Endothelial cell of umbilical vein (primary cell): ENCODE data around the gene KRTAP10-6. TPM values are rescaled to one million over a fixed set of nuclear protein-coding genes. Genes with fewer than 3 reads are reported as not detected.
"Not testable (repeated sequence)": the region's sequence is repeated elsewhere in the genome, so short reads cannot be mapped to it uniquely, and the experiment has no call there.

Experiments used
- BruUV-seq: library from RNA; stranded (reverse); fragments of 400-500 nt; replicated peaks from 2 replicates; lab custom pipeline; 2021; lab: Mats Ljungman, UMichigan
- CTCF ChIA-PET: fragments of 300-600, 350-600 bp; sonication (Branson Sonifier 250); formaldehyde crosslinking; loops from one replicate; lab custom pipeline; 2021; ENCODE audit warnings: antibody characterized with exemption, inconsistent platforms; lab: Charles Lee
- POLR2A ChIA-PET: fragments of 300-600, 350-600 bp; sonication (Branson Sonifier 250); formaldehyde crosslinking; loops from one replicate; lab custom pipeline; 2021; ENCODE audit warnings: antibody characterized with exemption, inconsistent platforms; lab: Charles Lee
- DNase-seq: peaks from one replicate; pipeline ENCODE4 v3.0.0-alpha.2; 2011; ENCODE audit warnings: low read depth, low spot score
- FAIRE-seq: peaks from 2 replicates; lab custom pipeline; 2011; peaks lifted over from hg19 to GRCh38; lab: Jason Lieb, UNC
- H2AFZ ChIP-seq: 2 replicates; pipeline ENCODE4 v1.6.0; 2012; ENCODE audit warnings: low read depth, low read length, control low read depth, inconsistent platforms
- H3K27ac ChIP-seq: 2 replicates; pipeline ENCODE4 v1.5.1; 2011; ENCODE audit warnings: low read depth, mild to moderate bottlenecking, control low read depth, low read length, moderate library complexity; ENCODE audit not compliant: insufficient read depth
- H3K27me3 ChIP-seq, 2 experiments: 2 replicates each; pipeline versions ENCODE4 v1.6.0 to v1.6.1; 2011; ENCODE audit warnings: low read length in 2 of 2, mixed read lengths in 1 of 2; ENCODE audit not compliant: control insufficient read depth in 2 of 2, insufficient read depth in 2 of 2
- H3K36me3 ChIP-seq, 2 experiments: 2 replicates in 1 of 2; 3 replicates in 1 of 2; pipeline ENCODE4 v1.5.1; 2011; ENCODE audit warnings: low read length in 2 of 2, mild to moderate bottlenecking in 1 of 2, moderate library complexity in 1 of 2; ENCODE audit not compliant: control insufficient read depth in 2 of 2, insufficient read depth in 2 of 2; ENCODE audit errors: extremely low read depth in 1 of 2
- H3K4me1 ChIP-seq: 3 replicates; pipeline ENCODE4 v1.5.1; 2011; ENCODE audit warnings: mild to moderate bottlenecking, low read length; ENCODE audit not compliant: control insufficient read depth, insufficient read depth; ENCODE audit errors: extremely low read depth
- H3K4me2 ChIP-seq: 2 replicates; pipeline ENCODE4 v1.6.1; 2011; ENCODE audit warnings: low read length, control low read depth, mixed read lengths; ENCODE audit not compliant: insufficient read depth
- H3K4me3 ChIP-seq, 3 experiments: fragments of 200-600 bp in 1 of 3; sonication (generic), shearing (Covaris generic) in 1 of 3; replicated peaks in 1 of 3; 2 replicates each; pipeline ENCODE4 v1.5.1; 2011 to 2016; ENCODE audit warnings: control low read depth in 3 of 3, low read length in 3 of 3, mild to moderate bottlenecking in 2 of 3, inconsistent platforms in 1 of 3, low read depth in 1 of 3, moderate library complexity in 1 of 3; ENCODE audit not compliant: insufficient read depth in 1 of 3
- H3K79me2 ChIP-seq: 2 replicates; pipeline ENCODE4 v1.6.0; 2012; ENCODE audit warnings: low read length, inconsistent platforms; ENCODE audit not compliant: control insufficient read depth, insufficient read depth
- H3K9ac ChIP-seq: replicated peaks from 2 replicates; pipeline ENCODE3; 2011; ENCODE audit warnings: low read length, control low read depth; ENCODE audit not compliant: insufficient read depth; ENCODE audit errors: extremely low read depth
- H3K9me1 ChIP-seq: replicated peaks from 3 replicates; pipeline ENCODE4 v1.6.0; 2011; ENCODE audit warnings: mild to moderate bottlenecking, low read length; ENCODE audit not compliant: control insufficient read depth, insufficient read depth; ENCODE audit errors: extremely low read depth
- H3K9me3 ChIP-seq: replicated peaks from 2 replicates; pipeline ENCODE4 v1.5.1; 2012; ENCODE audit warnings: low read length, inconsistent platforms; ENCODE audit not compliant: control insufficient read depth, insufficient read depth
- H4K20me1 ChIP-seq: replicated peaks from 2 replicates; pipeline ENCODE3; 2011; ENCODE audit warnings: mild to moderate bottlenecking, low read length; ENCODE audit not compliant: control insufficient read depth, insufficient read depth; ENCODE audit errors: extremely low read depth
- CTCF ChIP-seq, 2 donors: IDR thresholded peaks; 1 replicate in 1 of 2; 2 replicates in 1 of 2; pipeline ENCODE4 v1.5.1; 2011; ENCODE audit warnings: low read length in 2 of 2, mild to moderate bottlenecking in 2 of 2, moderate library complexity in 2 of 2, control low read depth in 1 of 2, inconsistent platforms in 1 of 2, low read depth in 1 of 2; ENCODE audit not compliant: insufficient read depth in 1 of 2; ENCODE audit errors: extremely low read depth in 1 of 2
- EZH2 ChIP-seq: IDR thresholded peaks from 2 replicates; pipeline ENCODE4 v1.6.1; 2012; ENCODE audit warnings: borderline replicate concordance, low read depth, mild to moderate bottlenecking, moderate library complexity, low read length, inconsistent platforms; ENCODE audit not compliant: severe bottlenecking
- JUN ChIP-seq: IDR thresholded peaks from 2 replicates; pipeline ENCODE4 v1.6.1; 2011; ENCODE audit warnings: borderline replicate concordance, low read depth; ENCODE audit not compliant: insufficient read length, insufficient read depth
- MYC ChIP-seq: IDR thresholded peaks from one replicate; pipeline ENCODE4 v1.6.1; 2011; ENCODE audit warnings: mild to moderate bottlenecking, low read depth, low read length
- POLR2AphosphoS5 ChIP-seq: IDR thresholded peaks from 2 replicates; pipeline ENCODE4 v1.6.1; 2012; ENCODE audit warnings: low read depth, mild to moderate bottlenecking, control low read depth, low read length, moderate library complexity; ENCODE audit not compliant: insufficient read depth
- dilution Hi-C: fragments of 300-500 bp; cut with MboI; formaldehyde crosslinking; loops from one replicate; pipeline ENCODE4 v1.15.0; 2019; ENCODE audit warnings: low sequenced_read_pairs; ENCODE audit not compliant: extremely low pct_ligation_motif_present
- intact Hi-C: fragments of 100-400 bp; cut with micrococcal nuclease; formaldehyde crosslinking; loops from one replicate; pipeline ENCODE4 v1.10.0; 2022
- polyA plus RNA-seq, 4 experiments: library from polyadenylated mRNA; depleted of rRNA in 3 of 4; stranded (reverse) in 3 of 4; unstranded in 1 of 4; fragments of >200 nt; gene quantifications; 2 replicates each; pipeline versions ENCODE4 v1.2.1 to v1.2.3, GENCODE V29; 2011 to 2012; ENCODE audit warnings: missing spikeins in 1 of 4
- total RNA-seq: library from RNA; stranded (reverse); gene quantifications from 2 replicates; pipeline ENCODE4 v1.2.3, GENCODE V29; 2021

The KRTAP10-6 gene
- total and polyA plus RNA-seq, 2 donors (not counting 3 experiments of a cell fraction or from before 2014, with no cell fraction given): not detected

DNA sequence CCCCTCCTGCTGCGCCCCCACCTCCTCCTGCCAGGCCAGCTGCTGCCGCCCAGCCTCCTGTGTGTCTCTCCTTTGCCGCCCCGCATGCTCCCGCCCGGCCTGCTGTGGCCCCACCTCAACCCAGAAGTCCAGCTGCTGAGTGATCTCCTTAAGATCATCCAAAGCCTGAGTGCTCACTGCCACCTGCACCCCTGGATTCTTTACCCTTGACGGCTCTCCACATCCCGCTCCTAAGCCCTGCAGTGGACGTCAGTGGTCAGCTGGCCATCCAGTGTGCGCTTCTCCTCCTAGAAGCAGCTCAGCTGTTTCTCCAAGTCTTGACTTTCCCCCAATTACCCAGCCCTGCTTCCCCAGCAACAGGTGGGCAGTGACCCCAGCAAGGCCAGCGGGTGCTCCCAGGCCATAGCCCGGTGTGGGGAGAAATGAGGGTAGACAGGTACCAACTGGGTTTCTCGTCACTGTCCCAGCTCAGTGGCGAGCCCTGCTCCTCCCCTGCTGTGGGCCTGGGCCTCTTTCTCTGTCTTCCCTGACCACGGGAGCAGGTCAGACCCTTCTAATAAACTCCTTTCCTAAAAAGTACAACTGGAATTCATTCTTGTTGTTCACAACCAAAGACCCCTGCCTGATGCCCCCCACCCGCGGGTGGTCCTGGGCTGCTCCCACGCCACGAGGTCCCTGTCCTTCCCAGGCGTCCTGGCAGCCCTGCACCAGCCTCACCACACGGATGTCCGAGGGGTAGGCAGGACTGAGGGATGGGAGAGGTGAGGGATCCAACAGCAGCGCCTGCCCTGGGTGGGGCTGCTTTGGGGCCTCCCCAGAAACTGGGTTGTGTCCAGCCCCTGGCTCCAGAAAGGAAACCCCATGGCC lies 9.5 kb upstream of the KRTAP10-6 start:
- Histone ChIP-seq H3K4me1 (no peaks in the 10 kb centered on the region), H3K79me2 (no peaks in the 10 kb centered on the region), H4K20me1 (no peaks in the 10 kb centered on the region), H2AFZ (no peak overlapping the region), H3K9ac (no peak overlapping the region), H3K9me1 (no peaks in the 10 kb centered on the region), H3K27me3 (peaks cover 0 to 5% of the 10 kb centered on the region in 2 experiments), H3K4me3 (no peak overlapping the region), H3K36me3 (no peaks in the 10 kb centered on the region), H3K4me2 (no peak overlapping the region), H3K9me3 (no peaks in the 10 kb centered on the region), H3K27ac (no peak overlapping the region)
- ChIA-PET POLR2A (no interaction called here), CTCF (no interaction called here)
- FAIRE-seq (no peak), DNase-seq (no peak)
- TF ChIP-seq CTCF (IDR thresholded peaks at IDR 0.05; ENCODE audit: extremely low read depth in 1 of 2, insufficient read depth in 1 of 2, low read depth in 1 of 2, low read length in 2 of 2) (no peak), JUN (no peak), POLR2AphosphoS5 (no peak), EZH2 (no peak), MYC (no peak)
- intact Hi-C loops (no loop called here), dilution Hi-C loops (no loop called here)
- BruUV-seq: no TSS peak

- H3K27me3 ChIP-seq, H3K79me2 ChIP-seq, H3K9me1 ChIP-seq, dilution Hi-C loops, H3K4me2 ChIP-seq, BruUV-seq, H3K27ac ChIP-seq, POLR2A ChIA-PET, H3K9me3 ChIP-seq, H3K9ac ChIP-seq, H3K4me1 ChIP-seq, H3K4me3 ChIP-seq, H3K36me3 ChIP-seq, DNase-seq, H4K20me1 ChIP-seq, H2AFZ ChIP-seq, FAIRE-seq, intact Hi-C loops: not testable (repeated sequence)
- CTCF ChIA-PET: interaction anchor here (0.6 to 1.2 kb wide), 2 partner anchors 9 to 118 kb away, joined by 3 to 4 read pairs; partner anchors contain the start of gene KRTAP10-6
Measured at GRCh38 chr21:44601091-44601490, 8.8 kb upstream of the KRTAP10-6 start.

DNA sequence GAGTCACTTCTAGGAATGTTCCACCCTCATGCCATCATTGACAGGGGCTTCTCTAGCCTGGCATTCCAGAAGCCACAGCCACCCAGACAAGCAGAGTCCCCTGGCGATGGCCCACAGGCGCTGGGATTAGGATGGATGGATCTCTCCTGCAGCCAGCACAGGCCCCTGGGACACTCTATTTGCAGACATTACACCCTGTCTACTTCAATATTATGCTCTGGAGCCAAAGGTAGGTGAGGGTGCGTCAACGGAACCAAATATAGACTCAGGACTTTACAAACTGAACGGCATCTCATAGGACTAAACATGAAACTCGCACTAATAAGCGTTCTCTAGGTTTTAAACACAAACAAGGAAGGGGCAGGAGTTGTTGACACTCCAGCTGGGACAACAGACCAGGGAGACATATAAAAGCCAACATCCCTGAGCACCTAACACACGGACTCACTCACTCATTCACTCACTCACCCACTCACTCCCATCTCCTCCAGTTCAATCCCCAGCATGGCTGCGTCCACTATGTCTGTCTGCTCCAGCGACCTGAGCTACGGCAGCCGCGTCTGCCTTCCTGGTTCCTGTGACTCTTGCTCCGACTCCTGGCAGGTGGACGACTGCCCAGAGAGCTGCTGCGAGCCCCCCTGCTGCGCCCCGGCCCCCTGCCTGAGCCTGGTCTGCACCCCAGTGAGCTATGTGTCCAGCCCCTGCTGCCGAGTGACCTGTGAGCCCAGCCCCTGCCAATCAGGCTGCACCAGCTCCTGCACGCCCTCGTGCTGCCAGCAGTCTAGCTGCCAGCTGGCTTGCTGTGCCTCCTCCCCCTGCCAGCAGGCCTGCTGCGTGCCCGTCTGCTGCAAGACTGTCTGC lies 8.0 kb upstream of the KRTAP10-6 start, which contains the start of gene KRTAP10-7:
TSS of gene KRTAP10-7 (plus strand) at position 480 of the 861 bp plus-strand sequence. CDS start at position 505, 25 bp downstream.
- H3K9ac ChIP-seq, H3K4me2 ChIP-seq, DNase-seq, H3K9me1 ChIP-seq, H3K9me3 ChIP-seq, BruUV-seq, H3K36me3 ChIP-seq, H3K27ac ChIP-seq, dilution Hi-C loops, H2AFZ ChIP-seq, H3K4me1 ChIP-seq, H3K27me3 ChIP-seq, POLR2A ChIA-PET, H4K20me1 ChIP-seq, intact Hi-C loops, H3K4me3 ChIP-seq, H3K79me2 ChIP-seq, FAIRE-seq: not testable (repeated sequence)
- CTCF ChIA-PET: interaction anchor here (0.6 to 1.4 kb wide), 3 partner anchors 8 to 193 kb away, joined by 3 to 4 read pairs (median 4); partner anchors contain the start of gene KRTAP10-6
